GM12872 (cell line): Measurements from ENCODE around the gene TPPP2.

Experiments
- CTCF ChIP-seq: IDR thresholded peaks from 3 replicates; pipeline ENCODE4 v1.5.1; 2011; ENCODE audit warnings: low read depth, mild to moderate bottlenecking, low read length, moderate library complexity; ENCODE audit not compliant: insufficient read depth

The TPPP2 gene

GRCh38 chr14:20996521-20996920 lies 33.5 kb upstream of the TPPP2 start:
- no peak for TF ChIP-seq CTCF

GRCh38 chr14:20997115-20997514 lies 32.9 kb upstream of the TPPP2 start:
- TF ChIP-seq CTCF = no peak

GRCh38 chr14:20997564-20997963 lies 32.5 kb upstream of the TPPP2 start:
- TF ChIP-seq CTCF = no peak

- TF ChIP-seq CTCF = no peak
Measured at GRCh38 chr14:20998139-20998538, 31.9 kb upstream of the TPPP2 start.

GRCh38 chr14:20998674-20999366 lies 31.2 kb upstream of the TPPP2 start, which contains the start of gene SLC39A2:
Gene SLC39A2 (plus strand): TSS chr14:20999293. CDS start chr14:20999447, 154 bp downstream.
- TF ChIP-seq CTCF = no peak

- no peak for TF ChIP-seq CTCF
Measured at GRCh38 chr14:20999591-20999990, 30.4 kb upstream of the TPPP2 start.

- TF ChIP-seq CTCF = no peak
Measured at GRCh38 chr14:21001218-21001617, 28.8 kb upstream of the TPPP2 start.
